ENCODE data around the gene TMEM132D.

DNA sequence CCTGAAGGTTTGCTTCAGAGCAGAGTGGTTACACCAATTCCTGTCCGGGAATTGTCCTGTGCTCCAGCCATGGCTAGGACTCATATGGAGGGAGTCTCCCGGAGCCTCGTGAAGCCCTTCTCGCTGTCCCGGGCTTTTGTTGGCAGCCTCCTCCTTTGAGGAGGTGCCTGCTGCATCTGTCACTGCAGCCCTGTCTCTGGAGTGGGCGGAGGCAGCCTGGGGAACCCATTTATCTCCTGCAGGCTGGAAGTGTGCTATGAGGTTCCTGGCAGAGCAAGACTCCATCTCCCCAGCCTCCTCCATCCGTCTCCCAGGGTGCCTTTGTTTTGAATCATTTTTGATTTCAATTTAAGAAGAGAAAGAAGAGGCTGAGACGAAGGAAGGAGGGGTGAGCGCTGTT lies 695.3 kb downstream of the TMEM132D start:
- TF ChIP-seq POLR2A (IDR thresholded peaks at IDR 0.05) = no peak
- TF ChIP-seq, protein P1, sequence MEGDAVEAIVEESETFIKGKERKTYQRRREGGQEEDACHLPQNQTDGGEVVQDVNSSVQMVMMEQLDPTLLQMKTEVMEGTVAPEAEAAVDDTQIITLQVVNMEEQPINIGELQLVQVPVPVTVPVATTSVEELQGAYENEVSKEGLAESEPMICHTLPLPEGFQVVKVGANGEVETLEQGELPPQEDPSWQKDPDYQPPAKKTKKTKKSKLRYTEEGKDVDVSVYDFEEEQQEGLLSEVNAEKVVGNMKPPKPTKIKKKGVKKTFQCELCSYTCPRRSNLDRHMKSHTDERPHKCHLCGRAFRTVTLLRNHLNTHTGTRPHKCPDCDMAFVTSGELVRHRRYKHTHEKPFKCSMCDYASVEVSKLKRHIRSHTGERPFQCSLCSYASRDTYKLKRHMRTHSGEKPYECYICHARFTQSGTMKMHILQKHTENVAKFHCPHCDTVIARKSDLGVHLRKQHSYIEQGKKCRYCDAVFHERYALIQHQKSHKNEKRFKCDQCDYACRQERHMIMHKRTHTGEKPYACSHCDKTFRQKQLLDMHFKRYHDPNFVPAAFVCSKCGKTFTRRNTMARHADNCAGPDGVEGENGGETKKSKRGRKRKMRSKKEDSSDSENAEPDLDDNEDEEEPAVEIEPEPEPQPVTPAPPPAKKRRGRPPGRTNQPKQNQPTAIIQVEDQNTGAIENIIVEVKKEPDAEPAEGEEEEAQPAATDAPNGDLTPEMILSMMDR (IDR thresholded peaks at IDR 0.05) = no peak

Data from vagina (tissue), 2 donors.